Uterus (tissue), 4 donors: ENCODE results near the gene SNX2. TPM values are rescaled to one million over a fixed set of nuclear protein-coding genes. Genes with fewer than 3 reads are reported as not detected.
A peak's percentile ranks its signal among the peaks of the same experiment; 100 is the strongest.

Experiments used
- DNase-seq, 2 donors: peaks; one replicate each; pipeline ENCODE4 v3.0.0-alpha.2; 2019 to 2020
- H3K27ac ChIP-seq, 2 donors: fragments of 200-600 bp; sonication (generic); 1 replicate in 1 of 2; 2 replicates in 1 of 2; pipeline ENCODE4 v1.5.1; 2016 to 2018
- H3K27me3 ChIP-seq, 2 donors: fragments of 200-600 bp; sonication (generic); one replicate each; pipeline ENCODE4 v1.5.1; 2018 to 2019; ENCODE audit warnings: control low read depth in 1 of 2
- H3K36me3 ChIP-seq, 2 donors: fragments of 200-600 bp; sonication (generic); one replicate each; pipeline ENCODE4 v1.5.1; 2019; ENCODE audit warnings: control low read depth in 1 of 2
- H3K4me1 ChIP-seq, 2 donors: fragments of 200-600 bp; sonication (generic); one replicate each; pipeline ENCODE4 v1.5.1; 2018 to 2019; ENCODE audit warnings: control low read depth in 1 of 2
- H3K4me3 ChIP-seq, 2 donors: fragments of 200-600 bp; sonication (generic); 1 replicate in 1 of 2; 2 replicates in 1 of 2; pipeline ENCODE4 v1.5.1; 2018 to 2019; ENCODE audit warnings: mild to moderate bottlenecking in 1 of 2
- H3K9me3 ChIP-seq, 2 donors: fragments of 200-600 bp; sonication (generic); one replicate each; pipeline ENCODE4 v1.5.1; 2019; ENCODE audit warnings: control low read depth in 1 of 2
- CTCF ChIP-seq, 4 experiments: fragments of 200-600 bp in 2 of 4; fragments of 450-650 bp in 2 of 4; sonication (generic) in 2 of 4; IDR thresholded peaks; one replicate each; pipeline ENCODE4 v1.5.1; 2016 to 2019; ENCODE audit warnings: antibody characterized with exemption in 4 of 4, mild to moderate bottlenecking in 2 of 4, moderate library complexity in 1 of 4
- POLR2A ChIP-seq, 2 donors: fragments of 450-650 bp; IDR thresholded peaks; one replicate each; pipeline ENCODE4 v1.6.1; 2016; ENCODE audit warnings: antibody characterized with exemption in 2 of 2, mild to moderate bottlenecking in 1 of 2, moderate library complexity in 1 of 2
- intact Hi-C: fragments of 100-400 bp; cut with DNase I; formaldehyde crosslinking; loops from one replicate; pipeline ENCODE4 v1.15.1; 2023; ENCODE audit warnings: low total_unique reads
- total RNA-seq, 4 donors: library from RNA; depleted of rRNA in 3 of 4; stranded (reverse); fragments of >200 nt in 3 of 4; gene quantifications; one replicate each; pipeline versions ENCODE4 v1.1.0 to v1.2.4, GENCODE V29; 2014 to 2023
- donor health status: DM: yes; HTN: yes; CAD: no.

The SNX2 gene
- total RNA-seq, result 100 to 1,000 TPM in 2 of 4 donors, 10 to 100 TPM in 2; 22.5 to 128 (median 99.6) TPM

- TF ChIP-seq POLR2A (IDR thresholded peaks at IDR 0.05), result peak; percentile 78 to 80
- peak in 1 of 4 experiments; percentile 10 for TF ChIP-seq CTCF (IDR thresholded peaks at IDR 0.05)
- intact Hi-C loops, result no loop called here
- H3K36me3 ChIP-seq, result no peaks in the 10 kb centered on the region
- H3K27me3 ChIP-seq, result no peaks in the 10 kb centered on the region
- peak; percentile 91 to 93 for DNase-seq
- H3K4me1 ChIP-seq, result no peaks in the 10 kb centered on the region
- peak within 1 kb of the TSS; percentile 81 to 88 for H3K4me3 ChIP-seq
- H3K9me3 ChIP-seq, result no peaks in the 10 kb centered on the region
- peak within 1 kb of the TSS; percentile 88 to 89 for H3K27ac ChIP-seq
Measured at GRCh38 chr5:122774861-122775549, at the start of gene SNX2. Gene SNX2, plus strand, starts transcription at chr5:122775080. Its CDS starts 24 bp downstream, at chr5:122775104.

- no peaks in the 10 kb centered on the region for H3K27me3 ChIP-seq
- no peak overlapping the region for H3K4me3 ChIP-seq
- no peak for TF ChIP-seq POLR2A (IDR thresholded peaks at IDR 0.05)
- no peak for TF ChIP-seq CTCF (IDR thresholded peaks at IDR 0.05)
- H3K36me3 ChIP-seq, result no peaks in the 10 kb centered on the region
- intact Hi-C loops, result no loop called here
- DNase-seq, result no peak
- no peaks in the 10 kb centered on the region for H3K4me1 ChIP-seq
- H3K9me3 ChIP-seq, result no peaks in the 10 kb centered on the region
- H3K27ac ChIP-seq, result no peak overlapping the region
Measured at GRCh38 chr5:122727112-122727541, 47.8 kb upstream of the SNX2 start.

GRCh38 chr5:122730037-122730436 lies 44.8 kb upstream of the SNX2 start:
- Histone ChIP-seq H3K9me3 (no peaks in the 10 kb centered on the region), H3K4me3 (no peak overlapping the region), H3K36me3 (no peaks in the 10 kb centered on the region), H3K27me3 (no peaks in the 10 kb centered on the region), H3K4me1 (no peaks in the 10 kb centered on the region), H3K27ac (no peak overlapping the region)
- DNase-seq, result no peak
- no peak for TF ChIP-seq CTCF (IDR thresholded peaks at IDR 0.05)
- no peak for TF ChIP-seq POLR2A (IDR thresholded peaks at IDR 0.05)
- intact Hi-C loops, result no loop called here

GRCh38 chr5:122730456-122730855 lies 44.4 kb upstream of the SNX2 start:
- no peaks in the 10 kb centered on the region for H3K27me3 ChIP-seq
- intact Hi-C loops, result no loop called here
- TF ChIP-seq CTCF (IDR thresholded peaks at IDR 0.05), result no peak
- TF ChIP-seq POLR2A (IDR thresholded peaks at IDR 0.05), result no peak
- H3K9me3 ChIP-seq, result no peaks in the 10 kb centered on the region
- H3K4me3 ChIP-seq, result no peak overlapping the region
- no peaks in the 10 kb centered on the region for H3K4me1 ChIP-seq
- no peak for DNase-seq
- H3K27ac ChIP-seq, result no peak overlapping the region
- no peaks in the 10 kb centered on the region for H3K36me3 ChIP-seq

GRCh38 chr5:122736086-122736845 lies 38.6 kb upstream of the SNX2 start:
- H3K27ac ChIP-seq, result no peak overlapping the region
- no peak for TF ChIP-seq POLR2A (IDR thresholded peaks at IDR 0.05)
- intact Hi-C loops, result no loop called here

More at GRCh38 chr5:122736086-122736845, 38.6 kb upstream of the SNX2 start:
- Histone ChIP-seq H3K4me3 (no peak overlapping the region), H3K36me3 (no peaks in the 10 kb centered on the region), H3K9me3 (no peaks in the 10 kb centered on the region), H3K27me3 (no peaks in the 10 kb centered on the region), H3K4me1 (no peaks in the 10 kb centered on the region)
- DNase-seq, result no peak
